ENCODE measurements around the gene PPRC1. TPM values are rescaled to one million over a fixed set of nuclear protein-coding genes. Genes with fewer than 3 reads are reported as not detected.

PPRC1 gene
- 32.7 TPM for total RNA-seq
- long read RNA-seq, full-length matches to known transcripts, result 9 of 17 reads
- long read RNA-seq, partial matches to known transcripts, result 5 of 17 reads
- long read RNA-seq, other reads (novel, unspliced or antisense), result 3 of 17 reads

DNA sequence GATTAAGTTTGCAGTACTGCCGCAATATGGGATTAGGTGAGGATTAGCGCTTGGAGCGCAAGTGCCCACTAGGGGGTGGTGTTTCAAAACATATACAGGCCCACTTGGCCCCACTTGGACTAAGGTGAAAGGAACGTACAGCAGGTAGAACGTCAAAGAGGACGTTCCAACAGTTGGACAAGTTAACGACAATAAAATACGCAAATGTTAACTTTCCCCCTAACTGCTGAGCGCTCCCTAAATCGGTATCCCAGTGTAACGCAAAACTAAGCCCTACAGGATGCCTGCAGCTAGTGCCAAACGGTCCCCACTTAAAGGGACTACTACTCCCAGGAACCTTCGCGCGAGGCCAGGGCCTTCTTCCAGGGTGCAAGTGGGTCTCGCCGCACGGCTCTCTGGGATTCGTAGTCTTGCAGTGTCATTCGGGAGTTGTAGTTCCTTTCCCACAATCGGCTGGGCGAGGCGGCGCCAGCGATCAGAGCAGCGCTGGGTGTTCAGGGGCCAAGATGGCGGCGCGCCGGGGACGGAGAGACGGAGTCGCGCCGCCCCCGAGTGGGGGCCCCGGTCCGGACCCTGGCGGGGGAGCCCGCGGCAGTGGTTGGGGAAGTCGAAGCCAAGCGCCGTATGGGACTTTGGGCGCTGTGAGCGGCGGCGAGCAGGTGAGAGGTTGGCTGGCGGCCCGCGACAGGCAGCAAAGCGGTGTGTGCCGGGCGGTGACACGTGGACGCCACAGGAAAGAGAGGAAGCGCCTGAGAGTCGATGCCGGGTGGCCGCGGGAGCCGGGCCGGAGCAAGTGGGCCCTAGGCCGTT is at the start of gene PPRC1:
PPRC1 (plus strand) TSS at position 478 of the 810 bp plus-strand sequence; CDS start at position 507, 29 bp downstream.
- no peaks in the 10 kb centered on the region for H3K9me3 ChIP-seq
- ATAC-seq (peak; percentile 93 to 95), DNase-seq (peak; percentile 100)
- H3K36me3 ChIP-seq, result peaks cover 3% of the 10 kb centered on the region
- peak within 1 kb of the TSS; percentile 96 for H3K27ac ChIP-seq
- no peaks in the 10 kb centered on the region for H3K27me3 ChIP-seq (ENCODE audit: low read depth)
- intact Hi-C loops (cut with DNase I), result no loop called here
- TF ChIP-seq CTCF (IDR thresholded peaks at IDR 0.05), result peak; percentile 91
- H3K4me1 ChIP-seq, result peaks cover 38% of the 10 kb centered on the region
- H3K4me3 ChIP-seq, result peak within 1 kb of the TSS; percentile 96

GRCh38 chr10:102083541-102083940 is 49.3 kb upstream of the PPRC1 start:
- Histone ChIP-seq H3K36me3 (no peaks in the 10 kb centered on the region), H3K4me1 (no peaks in the 10 kb centered on the region), H3K27me3 (ENCODE audit: low read depth) (no peaks in the 10 kb centered on the region), H3K9me3 (no peaks in the 10 kb centered on the region), H3K27ac (no peak overlapping the region), H3K4me3 (no peak overlapping the region)
- no peak for TF ChIP-seq CTCF (IDR thresholded peaks at IDR 0.05)
- intact Hi-C loops (cut with DNase I), result no loop called here
- no peak for ATAC-seq
- DNase-seq, result no peak

DNA sequence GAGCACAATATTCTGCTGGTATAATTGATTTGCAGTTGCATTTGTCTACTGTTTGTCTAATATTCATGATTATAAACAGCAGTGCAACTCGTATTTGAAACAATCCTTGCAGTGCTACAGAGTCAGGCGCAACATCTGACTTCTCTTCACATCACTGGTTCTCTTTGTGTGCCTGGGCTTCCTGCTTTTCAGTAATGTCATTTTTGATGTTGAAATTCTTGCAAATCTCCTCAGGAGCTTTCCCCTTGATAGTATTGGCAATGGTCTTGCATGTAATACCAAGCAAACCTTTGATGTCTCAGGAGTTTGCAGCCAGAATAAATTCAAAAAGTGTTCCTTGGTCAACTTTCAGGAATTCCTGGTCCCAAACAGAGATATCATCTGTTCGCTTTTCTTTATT is 47.5 kb upstream of the PPRC1 start:
- Histone ChIP-seq H3K36me3 (no peaks in the 10 kb centered on the region), H3K9me3 (no peaks in the 10 kb centered on the region), H3K4me3 (no peak overlapping the region), H3K27ac (no peak overlapping the region), H3K27me3 (ENCODE audit: low read depth) (no peaks in the 10 kb centered on the region), H3K4me1 (no peaks in the 10 kb centered on the region)
- intact Hi-C loops (cut with DNase I), result no loop called here
- ATAC-seq, result no peak
- no peak for DNase-seq
- no peak for TF ChIP-seq CTCF (IDR thresholded peaks at IDR 0.05)

- H3K9me3 ChIP-seq, result no peaks in the 10 kb centered on the region
- no peak for TF ChIP-seq CTCF (IDR thresholded peaks at IDR 0.05)
- no peaks in the 10 kb centered on the region for H3K4me1 ChIP-seq
- H3K4me3 ChIP-seq, result no peak overlapping the region
- intact Hi-C loops (cut with DNase I), result no loop called here
- H3K27ac ChIP-seq, result no peak overlapping the region
- H3K27me3 ChIP-seq (ENCODE audit: low read depth), result no peaks in the 10 kb centered on the region
- H3K36me3 ChIP-seq, result no peaks in the 10 kb centered on the region
- ATAC-seq (no peak), DNase-seq (no peak)
Observed at GRCh38 chr10:102086196-102086595, 46.6 kb upstream of the PPRC1 start.

DNA sequence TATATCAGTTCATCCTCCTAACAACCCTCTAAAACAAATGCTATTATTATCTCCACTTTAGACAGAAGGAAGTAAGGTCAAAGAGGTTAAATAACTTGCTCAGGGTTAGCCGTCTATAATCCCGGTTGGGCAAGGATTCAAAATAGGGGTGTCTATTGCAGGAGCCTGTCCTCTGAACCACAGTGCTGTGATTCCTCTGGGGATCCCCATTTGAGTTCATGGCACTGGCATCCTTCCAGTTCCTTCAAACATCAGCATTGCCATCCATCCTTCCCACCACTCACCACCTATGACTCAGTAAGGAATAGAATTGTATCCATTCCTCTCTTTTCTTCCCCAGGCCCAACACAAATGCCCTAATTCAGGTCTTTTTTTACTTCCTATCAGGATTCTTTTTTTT is 42.1 kb upstream of the PPRC1 start:
- intact Hi-C loops (cut with DNase I), result no loop called here
- Histone ChIP-seq H3K27me3 (ENCODE audit: low read depth) (no peaks in the 10 kb centered on the region), H3K27ac (no peak overlapping the region), H3K9me3 (no peaks in the 10 kb centered on the region), H3K36me3 (no peaks in the 10 kb centered on the region), H3K4me1 (no peaks in the 10 kb centered on the region), H3K4me3 (no peak overlapping the region)
- TF ChIP-seq CTCF (IDR thresholded peaks at IDR 0.05), result no peak
- ATAC-seq (no peak), DNase-seq (no peak)
